Measurements from ENCODE around the gene VPS11. TPM values are rescaled to one million over a fixed set of nuclear protein-coding genes. Genes with fewer than 3 reads are reported as not detected.

Gene VPS11
- polyA plus RNA-seq, 1 donor from 2014 or later: 24.8 TPM

DNA sequence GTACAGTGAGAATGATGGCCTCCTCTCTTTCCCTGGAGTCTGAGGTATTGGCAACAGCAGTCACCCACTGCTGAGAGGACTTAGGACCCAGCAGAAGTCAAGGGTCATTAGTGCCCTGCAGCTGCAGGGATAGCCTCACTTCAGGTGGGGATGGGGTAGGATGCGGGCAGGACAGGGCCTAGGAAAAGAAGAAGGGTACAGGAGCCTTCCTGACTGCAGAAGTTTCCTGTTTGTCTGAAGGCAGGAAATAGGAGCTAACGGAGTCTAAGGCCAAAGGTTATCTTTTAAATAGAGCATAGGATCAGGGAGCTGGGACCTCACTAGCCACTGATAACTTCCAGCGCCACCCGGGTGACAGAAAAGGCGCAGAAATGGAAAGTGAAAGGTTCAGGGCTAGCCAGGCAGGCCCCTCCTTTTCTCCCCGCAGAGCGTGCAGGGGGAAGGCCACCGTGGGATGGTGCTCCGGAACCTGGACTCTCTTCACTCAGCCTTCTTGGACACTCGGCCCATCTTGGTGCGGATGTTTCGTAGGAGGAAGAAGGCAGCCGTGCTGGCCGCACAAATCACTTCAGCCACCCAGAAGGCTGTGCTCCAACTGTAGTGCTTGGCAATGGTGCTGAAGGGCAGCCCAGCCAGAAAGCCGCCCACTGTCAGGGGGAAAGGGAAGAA lies 43.1 kb upstream of the VPS11 start (continued):
- TF ChIP-seq EP300 (conservative IDR thresholded peaks at IDR 0.05; ENCODE audit: poor library complexity, severe bottlenecking) (no peak), POLR2AphosphoS5 (IDR thresholded peaks at IDR 0.05) (no peak)

DNA sequence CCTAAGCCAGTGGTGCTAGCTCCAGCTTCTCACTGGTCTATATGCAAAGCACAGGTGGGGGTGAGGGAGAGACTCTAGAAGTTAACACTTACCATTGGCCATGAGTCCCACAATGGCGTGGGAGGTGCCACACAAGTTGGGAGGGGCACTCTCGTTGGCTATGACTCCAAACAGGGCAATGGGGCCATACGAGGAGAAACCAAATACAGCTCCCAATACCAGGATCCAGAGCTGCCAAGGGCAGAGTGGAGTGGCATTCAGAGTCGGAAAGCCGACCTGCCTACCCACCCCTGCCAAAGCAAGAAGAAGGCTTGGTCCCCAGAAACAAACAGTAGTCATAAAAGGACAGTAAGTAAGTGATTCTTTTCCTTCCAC lies 42.5 kb upstream of the VPS11 start:
- no peaks in the 10 kb centered on the region for H3K27me3 ChIP-seq (ENCODE audit: insufficient read depth, low read depth, low read length)
- no peak overlapping the region for H2AFZ ChIP-seq (ENCODE audit: low read depth, low read length)
- H4K20me1 ChIP-seq (ENCODE audit: insufficient read depth): no peaks in the 10 kb centered on the region
- peaks cover 24% of the 10 kb centered on the region for H3K79me2 ChIP-seq (replicated peaks; ENCODE audit: insufficient read depth, low read length)
- H3F3A ChIP-seq (ENCODE audit: insufficient read depth, low read length, poor library complexity, severe bottlenecking): no peaks in the 10 kb centered on the region
- no peaks in the 10 kb centered on the region for H3K9me3 ChIP-seq (ENCODE audit: low read length)
- no peak overlapping the region for H3K27ac ChIP-seq (ENCODE audit: low read length)
- H3K9ac ChIP-seq (ENCODE audit: low read length): no peak overlapping the region
- H3K9me2 ChIP-seq (ENCODE audit: insufficient read depth, low read length): no peaks in the 10 kb centered on the region
- no peak overlapping the region for H3K4me2 ChIP-seq (ENCODE audit: low read length)
- no peaks in the 10 kb centered on the region for H3K36me3 ChIP-seq (ENCODE audit: insufficient read depth, low read length)
- H3K4me3 ChIP-seq (ENCODE audit: low read length): no peak overlapping the region
- TF ChIP-seq EZH2 (IDR thresholded peaks at IDR 0.05; ENCODE audit: borderline replicate concordance, insufficient read depth, low read length, poor library complexity, severe bottlenecking) (no peak), TAF1 (IDR thresholded peaks at IDR 0.05; ENCODE audit: low read depth) (no peak), POLR2AphosphoS5 (IDR thresholded peaks at IDR 0.05) (no peak), SMC3 (conservative IDR thresholded peaks at IDR 0.05; ENCODE audit: poor library complexity) (no peak), EP300 (conservative IDR thresholded peaks at IDR 0.05; ENCODE audit: poor library complexity, severe bottlenecking) (no peak), RAD21 (conservative IDR thresholded peaks at IDR 0.05) (no peak), MXI1 (conservative IDR thresholded peaks at IDR 0.05; ENCODE audit: poor library complexity, severe bottlenecking) (no peak)
- TF ChIP-seq, protein P1, sequence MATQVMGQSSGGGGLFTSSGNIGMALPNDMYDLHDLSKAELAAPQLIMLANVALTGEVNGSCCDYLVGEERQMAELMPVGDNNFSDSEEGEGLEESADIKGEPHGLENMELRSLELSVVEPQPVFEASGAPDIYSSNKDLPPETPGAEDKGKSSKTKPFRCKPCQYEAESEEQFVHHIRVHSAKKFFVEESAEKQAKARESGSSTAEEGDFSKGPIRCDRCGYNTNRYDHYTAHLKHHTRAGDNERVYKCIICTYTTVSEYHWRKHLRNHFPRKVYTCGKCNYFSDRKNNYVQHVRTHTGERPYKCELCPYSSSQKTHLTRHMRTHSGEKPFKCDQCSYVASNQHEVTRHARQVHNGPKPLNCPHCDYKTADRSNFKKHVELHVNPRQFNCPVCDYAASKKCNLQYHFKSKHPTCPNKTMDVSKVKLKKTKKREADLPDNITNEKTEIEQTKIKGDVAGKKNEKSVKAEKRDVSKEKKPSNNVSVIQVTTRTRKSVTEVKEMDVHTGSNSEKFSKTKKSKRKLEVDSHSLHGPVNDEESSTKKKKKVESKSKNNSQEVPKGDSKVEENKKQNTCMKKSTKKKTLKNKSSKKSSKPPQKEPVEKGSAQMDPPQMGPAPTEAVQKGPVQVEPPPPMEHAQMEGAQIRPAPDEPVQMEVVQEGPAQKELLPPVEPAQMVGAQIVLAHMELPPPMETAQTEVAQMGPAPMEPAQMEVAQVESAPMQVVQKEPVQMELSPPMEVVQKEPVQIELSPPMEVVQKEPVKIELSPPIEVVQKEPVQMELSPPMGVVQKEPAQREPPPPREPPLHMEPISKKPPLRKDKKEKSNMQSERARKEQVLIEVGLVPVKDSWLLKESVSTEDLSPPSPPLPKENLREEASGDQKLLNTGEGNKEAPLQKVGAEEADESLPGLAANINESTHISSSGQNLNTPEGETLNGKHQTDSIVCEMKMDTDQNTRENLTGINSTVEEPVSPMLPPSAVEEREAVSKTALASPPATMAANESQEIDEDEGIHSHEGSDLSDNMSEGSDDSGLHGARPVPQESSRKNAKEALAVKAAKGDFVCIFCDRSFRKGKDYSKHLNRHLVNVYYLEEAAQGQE (IDR thresholded peaks at IDR 0.05; ENCODE audit: borderline replicate concordance): no peak
- TF ChIP-seq, protein P2, sequence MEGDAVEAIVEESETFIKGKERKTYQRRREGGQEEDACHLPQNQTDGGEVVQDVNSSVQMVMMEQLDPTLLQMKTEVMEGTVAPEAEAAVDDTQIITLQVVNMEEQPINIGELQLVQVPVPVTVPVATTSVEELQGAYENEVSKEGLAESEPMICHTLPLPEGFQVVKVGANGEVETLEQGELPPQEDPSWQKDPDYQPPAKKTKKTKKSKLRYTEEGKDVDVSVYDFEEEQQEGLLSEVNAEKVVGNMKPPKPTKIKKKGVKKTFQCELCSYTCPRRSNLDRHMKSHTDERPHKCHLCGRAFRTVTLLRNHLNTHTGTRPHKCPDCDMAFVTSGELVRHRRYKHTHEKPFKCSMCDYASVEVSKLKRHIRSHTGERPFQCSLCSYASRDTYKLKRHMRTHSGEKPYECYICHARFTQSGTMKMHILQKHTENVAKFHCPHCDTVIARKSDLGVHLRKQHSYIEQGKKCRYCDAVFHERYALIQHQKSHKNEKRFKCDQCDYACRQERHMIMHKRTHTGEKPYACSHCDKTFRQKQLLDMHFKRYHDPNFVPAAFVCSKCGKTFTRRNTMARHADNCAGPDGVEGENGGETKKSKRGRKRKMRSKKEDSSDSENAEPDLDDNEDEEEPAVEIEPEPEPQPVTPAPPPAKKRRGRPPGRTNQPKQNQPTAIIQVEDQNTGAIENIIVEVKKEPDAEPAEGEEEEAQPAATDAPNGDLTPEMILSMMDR (IDR thresholded peaks at IDR 0.05; ENCODE audit: poor library complexity, severe bottlenecking): no peak

DNA sequence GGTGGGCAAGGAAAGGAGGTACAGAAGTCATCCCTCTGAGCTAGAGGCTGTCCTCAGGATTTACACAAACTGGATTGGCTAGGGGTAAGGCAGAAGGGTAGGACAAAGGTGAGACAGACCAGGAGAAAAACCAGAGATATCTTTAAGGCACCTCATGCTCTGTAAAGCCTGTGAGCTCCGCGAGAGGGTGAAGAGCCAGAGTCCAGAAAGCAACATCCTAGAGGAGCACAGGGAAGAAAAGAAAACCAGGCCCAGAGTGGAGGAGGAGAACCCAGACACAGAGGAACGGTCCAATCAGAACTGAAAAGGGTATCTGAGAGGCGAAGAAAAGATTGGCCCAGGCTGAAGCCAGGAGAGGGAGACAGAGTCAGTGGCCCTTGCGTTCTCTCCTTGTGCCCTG lies 42.1 kb upstream of the VPS11 start:
- peaks cover 19% of the 10 kb centered on the region for H3K79me2 ChIP-seq (replicated peaks; ENCODE audit: insufficient read depth, low read length)
- TF ChIP-seq, protein P2 (IDR thresholded peaks at IDR 0.05; ENCODE audit: poor library complexity, severe bottlenecking): no peak
- TF ChIP-seq POLR2AphosphoS5 (IDR thresholded peaks at IDR 0.05) (no peak), MXI1 (conservative IDR thresholded peaks at IDR 0.05; ENCODE audit: poor library complexity, severe bottlenecking) (no peak), TAF1 (IDR thresholded peaks at IDR 0.05; ENCODE audit: low read depth) (no peak), SMC3 (conservative IDR thresholded peaks at IDR 0.05; ENCODE audit: poor library complexity) (no peak), EP300 (conservative IDR thresholded peaks at IDR 0.05; ENCODE audit: poor library complexity, severe bottlenecking) (no peak), EZH2 (IDR thresholded peaks at IDR 0.05; ENCODE audit: borderline replicate concordance, insufficient read depth, low read length, poor library complexity, severe bottlenecking) (no peak), RAD21 (conservative IDR thresholded peaks at IDR 0.05) (no peak)
- TF ChIP-seq, protein P1 (IDR thresholded peaks at IDR 0.05; ENCODE audit: borderline replicate concordance): no peak
- H3K4me2 ChIP-seq (ENCODE audit: low read length): no peak overlapping the region

More for the DNA sequence above, 42.1 kb upstream of the VPS11 start:
- no peaks in the 10 kb centered on the region for H3F3A ChIP-seq (ENCODE audit: insufficient read depth, low read length, poor library complexity, severe bottlenecking)
- no peaks in the 10 kb centered on the region for H3K9me3 ChIP-seq (ENCODE audit: low read length)
- H3K27ac ChIP-seq (ENCODE audit: low read length): no peak overlapping the region
- no peaks in the 10 kb centered on the region for H3K27me3 ChIP-seq (ENCODE audit: insufficient read depth, low read depth, low read length)
- H3K9me2 ChIP-seq (ENCODE audit: insufficient read depth, low read length): no peaks in the 10 kb centered on the region
- H3K9ac ChIP-seq (ENCODE audit: low read length): no peak overlapping the region
- no peaks in the 10 kb centered on the region for H3K36me3 ChIP-seq (ENCODE audit: insufficient read depth, low read length)
- H2AFZ ChIP-seq (ENCODE audit: low read depth, low read length): no peak overlapping the region
- no peak overlapping the region for H3K4me3 ChIP-seq (ENCODE audit: low read length)
- H4K20me1 ChIP-seq (ENCODE audit: insufficient read depth): no peaks in the 10 kb centered on the region

Measured in neural cell (in vitro differentiated cells).